ENCODE data around the gene DYNLL2.

DNA sequence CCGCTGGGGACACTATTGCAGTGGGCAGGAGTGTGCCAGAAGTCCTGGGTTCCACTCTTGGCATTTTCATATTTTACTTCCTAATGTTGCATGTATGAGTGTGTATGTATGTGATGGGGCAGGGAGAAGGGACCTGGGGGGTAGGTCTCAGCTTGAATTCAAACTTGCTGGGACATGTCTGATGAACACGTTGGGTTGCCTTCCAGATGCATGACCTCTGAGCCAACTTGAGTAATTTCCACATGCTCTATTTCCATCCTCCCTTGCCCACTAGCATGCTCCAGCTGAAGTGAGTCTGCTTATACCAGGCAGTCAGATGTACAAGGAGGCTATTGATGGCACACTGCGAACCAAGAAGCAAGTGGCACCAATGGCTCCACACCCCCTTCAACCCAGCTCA lies 43.2 kb upstream of the DYNLL2 start:
- TF ChIP-seq, protein P1, sequence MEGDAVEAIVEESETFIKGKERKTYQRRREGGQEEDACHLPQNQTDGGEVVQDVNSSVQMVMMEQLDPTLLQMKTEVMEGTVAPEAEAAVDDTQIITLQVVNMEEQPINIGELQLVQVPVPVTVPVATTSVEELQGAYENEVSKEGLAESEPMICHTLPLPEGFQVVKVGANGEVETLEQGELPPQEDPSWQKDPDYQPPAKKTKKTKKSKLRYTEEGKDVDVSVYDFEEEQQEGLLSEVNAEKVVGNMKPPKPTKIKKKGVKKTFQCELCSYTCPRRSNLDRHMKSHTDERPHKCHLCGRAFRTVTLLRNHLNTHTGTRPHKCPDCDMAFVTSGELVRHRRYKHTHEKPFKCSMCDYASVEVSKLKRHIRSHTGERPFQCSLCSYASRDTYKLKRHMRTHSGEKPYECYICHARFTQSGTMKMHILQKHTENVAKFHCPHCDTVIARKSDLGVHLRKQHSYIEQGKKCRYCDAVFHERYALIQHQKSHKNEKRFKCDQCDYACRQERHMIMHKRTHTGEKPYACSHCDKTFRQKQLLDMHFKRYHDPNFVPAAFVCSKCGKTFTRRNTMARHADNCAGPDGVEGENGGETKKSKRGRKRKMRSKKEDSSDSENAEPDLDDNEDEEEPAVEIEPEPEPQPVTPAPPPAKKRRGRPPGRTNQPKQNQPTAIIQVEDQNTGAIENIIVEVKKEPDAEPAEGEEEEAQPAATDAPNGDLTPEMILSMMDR (conservative IDR thresholded peaks at IDR 0.05; ENCODE audit: low read length): no peak
- no peak for TF ChIP-seq EZH2phosphoT487 (IDR thresholded peaks at IDR 0.05; ENCODE audit: borderline replicate concordance)

All from Loucy (cell line).